Vagina (tissue), 2 donors: ENCODE results near the gene TEAD1. TPM values are rescaled to one million over a fixed set of nuclear protein-coding genes. Genes with fewer than 3 reads are reported as not detected.
"Not testable (repeated sequence)": the region's sequence is repeated elsewhere in the genome, so short reads cannot be mapped to it uniquely, and the experiment has no call there.

Experiments
- DNase-seq, 2 donors: peaks; one replicate each; pipeline ENCODE4 v3.0.0-alpha.2; 2017; ENCODE audit errors: extremely low spot score in 2 of 2
- H3K27ac ChIP-seq: fragments of 200-600 bp; sonication (generic); one replicate; pipeline ENCODE4 v1.5.1; 2019
- H3K27me3 ChIP-seq: fragments of 200-600 bp; sonication (generic); one replicate; pipeline ENCODE4 v1.5.1; 2019
- H3K36me3 ChIP-seq, 2 donors: fragments of 200-600 bp; sonication (generic); one replicate each; pipeline ENCODE4 v1.5.1; 2017 to 2019
- H3K4me1 ChIP-seq: fragments of 200-600 bp; sonication (generic); one replicate; pipeline ENCODE4 v1.5.1; 2019
- H3K4me3 ChIP-seq, 2 donors: fragments of 200-600 bp; sonication (generic); 1 replicate in 1 of 2; 2 replicates in 1 of 2; pipeline ENCODE4 v1.5.1; 2016 to 2019
- H3K9me3 ChIP-seq: fragments of 200-600 bp; sonication (generic); one replicate; pipeline ENCODE4 v1.5.1; 2019
- CTCF ChIP-seq, 3 experiments: fragments of 450-650 bp in 2 of 3; fragments of 200-600 bp in 1 of 3; sonication (generic) in 1 of 3; IDR thresholded peaks; one replicate each; pipeline ENCODE4 v1.5.1; 2017 to 2019; ENCODE audit warnings: antibody characterized with exemption in 3 of 3, mild to moderate bottlenecking in 2 of 3, moderate library complexity in 2 of 3
- POLR2A ChIP-seq, 2 donors: fragments of 450-650 bp; IDR thresholded peaks; one replicate each; pipeline ENCODE4 v1.6.1; 2017; ENCODE audit warnings: antibody characterized with exemption in 2 of 2, mild to moderate bottlenecking in 2 of 2, moderate library complexity in 2 of 2
- POLR2AphosphoS5 ChIP-seq, 2 donors: sonication (generic); formaldehyde crosslinking; IDR thresholded peaks; one replicate each; pipeline ENCODE4 v1.9.0; 2017; ENCODE audit warnings: antibody characterized with exemption in 2 of 2, mild to moderate bottlenecking in 2 of 2, low read depth in 1 of 2; ENCODE audit not compliant: insufficient read depth in 1 of 2
- intact Hi-C: fragments of 100-400 bp; cut with DNase I; formaldehyde crosslinking; loops from one replicate; pipeline ENCODE4 v1.15.1; 2023
- total RNA-seq: library from RNA; depleted of rRNA; stranded (reverse); fragments of >200 nt; gene quantifications from one replicate; pipeline ENCODE4 v1.2.3, GENCODE V29; 2016

TEAD1 gene
- total RNA-seq, 1 donor from 2014 or later, result 50.3 TPM

- Histone ChIP-seq H3K36me3 (no peaks in the 10 kb centered on the region), H3K27ac (no peak overlapping the region), H3K4me1 (peaks cover 12% of the 10 kb centered on the region), H3K4me3 (no peak overlapping the region), H3K9me3 (no peaks in the 10 kb centered on the region), H3K27me3 (no peaks in the 10 kb centered on the region)
- intact Hi-C loops, result no loop called here
- no peak for DNase-seq
- TF ChIP-seq CTCF (IDR thresholded peaks at IDR 0.05), result no peak
- TF ChIP-seq POLR2AphosphoS5 (IDR thresholded peaks at IDR 0.05; ENCODE audit: insufficient read depth in 1 of 2, low read depth in 1 of 2), result no peak
- TF ChIP-seq POLR2A (IDR thresholded peaks at IDR 0.05), result no peak
These were observed 197.6 kb downstream of the TEAD1 start for GRCh38 chr11:12871788-12872321.

GRCh38 chr11:12876340-12876739 lies 202.1 kb downstream of the TEAD1 start:
- Histone ChIP-seq H3K4me3 (no peak overlapping the region), H3K27me3 (no peaks in the 10 kb centered on the region), H3K4me1 (no peaks in the 10 kb centered on the region), H3K9me3 (no peaks in the 10 kb centered on the region), H3K27ac (no peak overlapping the region), H3K36me3 (no peaks in the 10 kb centered on the region)
- no peak for DNase-seq
- intact Hi-C loops, result no loop called here
- TF ChIP-seq POLR2A (IDR thresholded peaks at IDR 0.05) (no peak), POLR2AphosphoS5 (IDR thresholded peaks at IDR 0.05; ENCODE audit: insufficient read depth in 1 of 2, low read depth in 1 of 2) (no peak), CTCF (IDR thresholded peaks at IDR 0.05) (no peak)

GRCh38 chr11:12876988-12877387 lies 202.8 kb downstream of the TEAD1 start:
- Histone ChIP-seq H3K27ac (no peak overlapping the region), H3K4me1 (no peaks in the 10 kb centered on the region), H3K9me3 (no peaks in the 10 kb centered on the region), H3K36me3 (peaks cover 0 to 3% of the 10 kb centered on the region in 2 donors), H3K4me3 (no peak overlapping the region), H3K27me3 (no peaks in the 10 kb centered on the region)
- DNase-seq, result no peak
- intact Hi-C loops, result no loop called here
- TF ChIP-seq CTCF (IDR thresholded peaks at IDR 0.05) (no peak), POLR2A (IDR thresholded peaks at IDR 0.05) (no peak), POLR2AphosphoS5 (IDR thresholded peaks at IDR 0.05; ENCODE audit: insufficient read depth in 1 of 2, low read depth in 1 of 2) (no peak)

- intact Hi-C loops, H3K27me3 ChIP-seq, H3K27ac ChIP-seq, H3K4me3 ChIP-seq, H3K9me3 ChIP-seq, DNase-seq, H3K36me3 ChIP-seq, H3K4me1 ChIP-seq: not testable (repeated sequence)
These were observed 203.3 kb downstream of the TEAD1 start for GRCh38 chr11:12877508-12877907.

GRCh38 chr11:12880327-12880726 lies 206.1 kb downstream of the TEAD1 start:
- intact Hi-C loops, result loop anchor here (10.0 kb wide), 2 partner anchors 46 to 206 kb away; partner anchors contain the start of gene TEAD1
- Histone ChIP-seq H3K36me3 (peaks cover 0 to 17% of the 10 kb centered on the region in 2 donors), H3K27ac (no peak overlapping the region), H3K27me3 (no peaks in the 10 kb centered on the region), H3K4me1 (peaks cover 6% of the 10 kb centered on the region), H3K9me3 (no peaks in the 10 kb centered on the region), H3K4me3 (no peak overlapping the region)
- DNase-seq, result no peak
- TF ChIP-seq CTCF (IDR thresholded peaks at IDR 0.05), result no peak
- TF ChIP-seq POLR2A (IDR thresholded peaks at IDR 0.05), result no peak
- TF ChIP-seq POLR2AphosphoS5 (IDR thresholded peaks at IDR 0.05; ENCODE audit: insufficient read depth in 1 of 2, low read depth in 1 of 2), result no peak
